Measurements from ENCODE around the gene SLC13A4.

Gene SLC13A4

DNA sequence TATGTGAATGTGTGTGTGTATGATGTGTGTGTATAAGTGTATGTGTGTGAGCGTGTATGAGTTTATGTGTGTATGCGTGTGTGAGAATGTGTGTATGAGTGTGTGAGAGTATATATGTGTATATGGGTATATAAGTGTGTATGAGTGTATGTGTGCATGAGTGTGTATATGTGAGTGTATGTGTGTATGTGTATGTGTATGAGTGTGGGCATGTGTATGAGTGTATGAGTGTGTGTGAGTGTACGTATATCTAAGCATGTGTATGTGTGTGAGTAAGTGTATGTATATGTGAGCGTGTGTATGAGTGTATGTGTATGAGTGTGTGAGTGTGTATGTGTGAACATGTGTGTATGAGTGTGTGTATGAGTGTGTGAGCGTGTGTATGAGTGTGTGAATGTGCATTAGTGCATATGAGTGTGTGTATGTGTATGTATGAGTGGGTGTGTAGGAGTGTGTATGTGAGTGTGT is 12.9 kb downstream of the SLC13A4 start:
- H3K27me3 ChIP-seq (ENCODE audit: control insufficient read depth, insufficient read depth, low read length), result no peaks in the 10 kb centered on the region
- no peak overlapping the region for H3K4me3 ChIP-seq (ENCODE audit: low read depth, low read length)
- peaks cover 9% of the 10 kb centered on the region for H3K4me1 ChIP-seq (ENCODE audit: control insufficient read depth, insufficient read depth, low read length)
- no peaks in the 10 kb centered on the region for H3K36me3 ChIP-seq (ENCODE audit: control insufficient read depth, insufficient read depth, low read length)
- H3K9ac ChIP-seq (ENCODE audit: low read depth, low read length), result no peak overlapping the region
- no peaks in the 10 kb centered on the region for H3K9me3 ChIP-seq (ENCODE audit: control insufficient read depth, insufficient read depth, low read length)

DNA sequence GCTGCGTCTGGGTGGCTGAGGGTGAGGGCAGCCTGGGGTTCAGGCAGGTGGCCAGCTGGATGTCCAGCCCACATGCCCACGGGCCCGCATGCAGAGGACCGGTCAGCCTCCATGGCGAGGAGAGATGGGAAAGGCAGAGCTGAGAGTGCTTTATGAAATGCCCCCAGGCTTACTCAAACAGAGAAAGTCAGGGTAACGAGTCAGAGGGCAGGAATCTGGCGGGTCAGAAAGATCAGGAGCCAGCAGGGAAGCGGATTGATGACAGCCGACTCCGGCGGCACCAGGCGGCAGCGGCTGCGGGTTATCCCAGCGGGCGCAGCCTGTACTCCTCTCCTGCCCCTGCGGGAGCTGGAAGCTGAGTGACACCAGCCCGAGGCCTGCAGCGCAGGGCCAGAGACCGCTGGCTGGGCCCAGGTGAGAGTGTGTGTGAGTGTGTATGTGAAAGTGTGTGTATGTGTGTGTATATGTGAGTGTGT is 13.4 kb downstream of the SLC13A4 start:
- no peak overlapping the region for H3K9ac ChIP-seq (ENCODE audit: low read depth, low read length)
- H3K9me3 ChIP-seq (ENCODE audit: control insufficient read depth, insufficient read depth, low read length), result no peaks in the 10 kb centered on the region
- peaks cover 9% of the 10 kb centered on the region for H3K4me1 ChIP-seq (ENCODE audit: control insufficient read depth, insufficient read depth, low read length)
- no peak overlapping the region for H3K4me3 ChIP-seq (ENCODE audit: low read depth, low read length)
- H3K36me3 ChIP-seq (ENCODE audit: control insufficient read depth, insufficient read depth, low read length), result no peaks in the 10 kb centered on the region
- no peaks in the 10 kb centered on the region for H3K27me3 ChIP-seq (ENCODE audit: control insufficient read depth, insufficient read depth, low read length)

- no peak overlapping the region for H3K9ac ChIP-seq (ENCODE audit: low read depth, low read length)
- H3K4me1 ChIP-seq (ENCODE audit: control insufficient read depth, insufficient read depth, low read length), result peaks cover 9% of the 10 kb centered on the region
- no peaks in the 10 kb centered on the region for H3K9me3 ChIP-seq (ENCODE audit: control insufficient read depth, insufficient read depth, low read length)
- H3K27me3 ChIP-seq (ENCODE audit: control insufficient read depth, insufficient read depth, low read length), result no peaks in the 10 kb centered on the region
- no peak overlapping the region for H3K4me3 ChIP-seq (ENCODE audit: low read depth, low read length)
- no peaks in the 10 kb centered on the region for H3K36me3 ChIP-seq (ENCODE audit: control insufficient read depth, insufficient read depth, low read length)
Observed at GRCh38 chr7:135713836-135714470, 14.0 kb downstream of the SLC13A4 start.

GRCh38 chr7:135712796-135713195 is 15.2 kb downstream of the SLC13A4 start:
- Histone ChIP-seq H3K9ac (ENCODE audit: low read depth, low read length) (no peak overlapping the region), H3K27me3 (ENCODE audit: control insufficient read depth, insufficient read depth, low read length) (no peaks in the 10 kb centered on the region), H3K36me3 (ENCODE audit: control insufficient read depth, insufficient read depth, low read length) (no peaks in the 10 kb centered on the region), H3K4me3 (ENCODE audit: low read depth, low read length) (no peak overlapping the region), H3K9me3 (ENCODE audit: control insufficient read depth, insufficient read depth, low read length) (no peaks in the 10 kb centered on the region), H3K4me1 (ENCODE audit: control insufficient read depth, insufficient read depth, low read length) (peaks cover 9% of the 10 kb centered on the region)

GRCh38 chr7:135712182-135712782 is 15.7 kb downstream of the SLC13A4 start:
- Histone ChIP-seq H3K9ac (ENCODE audit: low read depth, low read length) (no peak overlapping the region), H3K9me3 (ENCODE audit: control insufficient read depth, insufficient read depth, low read length) (no peaks in the 10 kb centered on the region), H3K4me1 (ENCODE audit: control insufficient read depth, insufficient read depth, low read length) (peaks cover 9% of the 10 kb centered on the region), H3K27me3 (ENCODE audit: control insufficient read depth, insufficient read depth, low read length) (no peaks in the 10 kb centered on the region), H3K36me3 (ENCODE audit: control insufficient read depth, insufficient read depth, low read length) (no peaks in the 10 kb centered on the region), H3K4me3 (ENCODE audit: low read depth, low read length) (no peak overlapping the region)

DNA sequence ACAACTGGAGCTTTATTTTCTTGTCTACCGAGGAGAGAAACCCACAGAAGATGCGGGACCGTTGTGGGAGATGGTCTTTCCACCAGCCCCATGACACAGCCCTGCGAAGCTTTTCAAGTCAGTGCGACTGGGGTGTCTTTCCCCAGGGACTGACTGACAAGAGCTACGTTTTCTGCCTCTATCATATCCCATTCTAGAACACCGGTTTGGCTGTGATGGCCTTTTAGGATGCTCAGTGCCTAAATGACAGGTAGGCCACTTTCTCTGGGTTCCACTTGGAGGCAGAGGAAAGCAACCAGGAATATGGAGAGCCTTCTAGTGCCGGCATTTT is 16.9 kb downstream of the SLC13A4 start:
- H3K36me3 ChIP-seq (ENCODE audit: control insufficient read depth, insufficient read depth, low read length), result no peaks in the 10 kb centered on the region
- no peak overlapping the region for H3K9ac ChIP-seq (ENCODE audit: low read depth, low read length)
- no peaks in the 10 kb centered on the region for H3K9me3 ChIP-seq (ENCODE audit: control insufficient read depth, insufficient read depth, low read length)
- H3K4me3 ChIP-seq (ENCODE audit: low read depth, low read length), result no peak overlapping the region
- H3K4me1 ChIP-seq (ENCODE audit: control insufficient read depth, insufficient read depth, low read length), result peaks cover 9% of the 10 kb centered on the region
- H3K27me3 ChIP-seq (ENCODE audit: control insufficient read depth, insufficient read depth, low read length), result no peaks in the 10 kb centered on the region

GRCh38 chr7:135710417-135711138 is 17.4 kb downstream of the SLC13A4 start:
- Histone ChIP-seq H3K9ac (ENCODE audit: low read depth, low read length) (no peak overlapping the region), H3K4me1 (ENCODE audit: control insufficient read depth, insufficient read depth, low read length) (peaks cover 9% of the 10 kb centered on the region), H3K27me3 (ENCODE audit: control insufficient read depth, insufficient read depth, low read length) (no peaks in the 10 kb centered on the region), H3K9me3 (ENCODE audit: control insufficient read depth, insufficient read depth, low read length) (no peaks in the 10 kb centered on the region), H3K4me3 (ENCODE audit: low read depth, low read length) (peak overlapping the region; percentile 39), H3K36me3 (ENCODE audit: control insufficient read depth, insufficient read depth, low read length) (no peaks in the 10 kb centered on the region)

DNA sequence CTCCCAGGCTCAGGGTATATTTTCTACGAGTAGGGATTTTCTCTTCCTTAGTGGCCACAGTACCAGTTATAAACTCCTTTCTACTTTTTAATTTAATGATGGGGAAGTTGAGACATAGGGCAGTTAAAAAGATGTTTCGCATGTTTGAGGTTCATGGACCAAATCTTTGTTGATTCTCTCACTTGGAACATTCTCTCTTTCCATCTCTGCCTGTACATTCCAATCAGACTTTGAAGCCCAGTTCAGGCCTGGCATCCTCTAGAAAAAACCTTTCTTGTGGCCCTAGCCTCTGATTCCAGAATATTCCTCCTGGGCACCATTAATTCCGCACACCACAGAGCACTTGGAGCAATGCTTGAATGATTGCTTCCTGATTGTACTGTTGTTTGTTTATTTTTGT is 18.5 kb downstream of the SLC13A4 start:
- Histone ChIP-seq H3K9me3 (ENCODE audit: control insufficient read depth, insufficient read depth, low read length) (no peaks in the 10 kb centered on the region), H3K27me3 (ENCODE audit: control insufficient read depth, insufficient read depth, low read length) (no peaks in the 10 kb centered on the region), H3K4me3 (ENCODE audit: low read depth, low read length) (no peak overlapping the region), H3K9ac (ENCODE audit: low read depth, low read length) (no peak overlapping the region), H3K36me3 (ENCODE audit: control insufficient read depth, insufficient read depth, low read length) (no peaks in the 10 kb centered on the region), H3K4me1 (ENCODE audit: control insufficient read depth, insufficient read depth, low read length) (peaks cover 9% of the 10 kb centered on the region)

DNA sequence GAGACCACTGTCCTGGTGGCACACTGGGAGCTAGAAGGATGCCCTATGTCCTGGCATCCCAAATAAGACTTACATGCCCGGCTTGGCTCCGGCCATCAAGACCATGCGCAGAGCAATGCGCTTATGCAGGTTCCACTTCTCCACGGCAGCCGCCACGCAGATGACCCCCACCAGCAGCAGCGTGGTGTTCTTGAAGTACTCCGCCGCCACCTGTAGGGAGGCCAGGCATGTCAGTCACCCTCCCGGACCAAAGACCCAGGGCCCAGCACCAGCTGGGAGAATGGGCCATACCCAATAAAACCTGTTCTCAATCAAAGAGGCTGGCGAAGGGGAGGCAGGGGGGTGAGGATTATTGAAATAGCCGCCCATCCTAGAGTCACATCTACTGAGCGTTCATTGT is 19.9 kb downstream of the SLC13A4 start:
- no peak overlapping the region for H3K4me3 ChIP-seq (ENCODE audit: low read depth, low read length)
- H3K4me1 ChIP-seq (ENCODE audit: control insufficient read depth, insufficient read depth, low read length), result peaks cover 5% of the 10 kb centered on the region
- no peaks in the 10 kb centered on the region for H3K27me3 ChIP-seq (ENCODE audit: control insufficient read depth, insufficient read depth, low read length)
- H3K9me3 ChIP-seq (ENCODE audit: control insufficient read depth, insufficient read depth, low read length), result no peaks in the 10 kb centered on the region
- H3K36me3 ChIP-seq (ENCODE audit: control insufficient read depth, insufficient read depth, low read length), result no peaks in the 10 kb centered on the region
- H3K9ac ChIP-seq (ENCODE audit: low read depth, low read length), result no peak overlapping the region

- no peaks in the 10 kb centered on the region for H3K27me3 ChIP-seq (ENCODE audit: control insufficient read depth, insufficient read depth, low read length)
- H3K9ac ChIP-seq (ENCODE audit: low read depth, low read length), result no peak overlapping the region
- H3K4me1 ChIP-seq (ENCODE audit: control insufficient read depth, insufficient read depth, low read length), result peaks cover 5% of the 10 kb centered on the region
- no peaks in the 10 kb centered on the region for H3K36me3 ChIP-seq (ENCODE audit: control insufficient read depth, insufficient read depth, low read length)
- no peaks in the 10 kb centered on the region for H3K9me3 ChIP-seq (ENCODE audit: control insufficient read depth, insufficient read depth, low read length)
- H3K4me3 ChIP-seq (ENCODE audit: low read depth, low read length), result no peak overlapping the region
Observed at GRCh38 chr7:135707570-135707966, 20.4 kb downstream of the SLC13A4 start.

- peaks cover 5% of the 10 kb centered on the region for H3K4me1 ChIP-seq (ENCODE audit: control insufficient read depth, insufficient read depth, low read length)
- H3K27me3 ChIP-seq (ENCODE audit: control insufficient read depth, insufficient read depth, low read length), result no peaks in the 10 kb centered on the region
- no peaks in the 10 kb centered on the region for H3K9me3 ChIP-seq (ENCODE audit: control insufficient read depth, insufficient read depth, low read length)
- no peaks in the 10 kb centered on the region for H3K36me3 ChIP-seq (ENCODE audit: control insufficient read depth, insufficient read depth, low read length)
- H3K9ac ChIP-seq (ENCODE audit: low read depth, low read length), result no peak overlapping the region
- H3K4me3 ChIP-seq (ENCODE audit: low read depth, low read length), result no peak overlapping the region
Observed at GRCh38 chr7:135706858-135707569, 21.0 kb downstream of the SLC13A4 start.

Measured in iPS-15b (cell line).